DOHH2 (cell line): ENCODE results near the gene NOSIP.
"Not testable (repeated sequence)": the region's sequence is repeated elsewhere in the genome, so short reads cannot be mapped to it uniquely, and the experiment has no call there.

Experiments
- H3F3A ChIP-seq: fragments of 200-600 bp; sonication (generic), shearing (Covaris generic); 2 replicates; pipeline ENCODE4 v1.6.0; 2016; ENCODE audit warnings: antibody characterized with exemption, mild to moderate bottlenecking; ENCODE audit not compliant: control insufficient read depth, insufficient read depth
- H3K27ac ChIP-seq: fragments of 200-600 bp; sonication (generic); 2 replicates; pipeline ENCODE4 v1.5.1; 2014; ENCODE audit warnings: low read depth, mild to moderate bottlenecking, low read length, moderate library complexity
- H3K27me3 ChIP-seq: fragments of 200-600 bp; sonication (generic); 2 replicates; pipeline ENCODE4 v1.6.1; 2014; ENCODE audit warnings: mild to moderate bottlenecking, low read length, mixed read lengths; ENCODE audit not compliant: control insufficient read depth
- H3K36me3 ChIP-seq: fragments of 200-600 bp; sonication (generic); 2 replicates; pipeline ENCODE4 v1.6.1; 2014; ENCODE audit warnings: mild to moderate bottlenecking, low read length, moderate library complexity, mixed read lengths; ENCODE audit not compliant: control insufficient read depth
- H3K4me1 ChIP-seq: fragments of 200-600 bp; sonication (generic); 2 replicates; pipeline ENCODE4 v1.6.1; 2014; ENCODE audit warnings: mild to moderate bottlenecking, low read length, mixed read lengths; ENCODE audit not compliant: control insufficient read depth
- H3K4me2 ChIP-seq: fragments of 200-600 bp; sonication (generic); 2 replicates; pipeline ENCODE4 v1.6.0; 2014; ENCODE audit warnings: mild to moderate bottlenecking, low read length, moderate library complexity
- H3K4me3 ChIP-seq: fragments of 200-600 bp; sonication (generic); 2 replicates; pipeline ENCODE4 v1.5.1; 2014; ENCODE audit warnings: mild to moderate bottlenecking, low read length, mixed read lengths
- H3K79me2 ChIP-seq: fragments of 200-600 bp; sonication (generic); 2 replicates; pipeline ENCODE4 v1.6.1; 2014; ENCODE audit warnings: mild to moderate bottlenecking, low read length, mixed read lengths; ENCODE audit not compliant: control insufficient read depth
- H3K9me2 ChIP-seq: fragments of 200-600 bp; sonication (generic); replicated peaks from 2 replicates; pipeline ENCODE4 v1.6.1; 2014; ENCODE audit warnings: mild to moderate bottlenecking, low read length, mixed read lengths; ENCODE audit not compliant: control insufficient read depth
- H3K9me3 ChIP-seq: fragments of 200-600 bp; sonication (generic); 2 replicates; pipeline ENCODE4 v1.6.1; 2014; ENCODE audit warnings: antibody characterized with exemption, low read length, mixed read lengths; ENCODE audit not compliant: control insufficient read depth, insufficient read depth
- H4K20me1 ChIP-seq: fragments of 200-600 bp; sonication (generic); 2 replicates; pipeline ENCODE4 v1.6.0; 2014; ENCODE audit warnings: low read depth, mild to moderate bottlenecking, antibody characterized with exemption, low read length, moderate library complexity; ENCODE audit not compliant: control insufficient read depth, insufficient read depth
- EZH2phosphoT487 ChIP-seq: fragments of 200-600 bp; sonication (generic); IDR thresholded peaks from 2 replicates; pipeline ENCODE4 v1.6.1; 2017; ENCODE audit warnings: borderline replicate concordance, mild to moderate bottlenecking, antibody characterized with exemption, low read length, moderate library complexity, mixed read lengths
- TF ChIP-seq, protein P1 (sequence below): fragments of 200-600 bp; sonication (generic); IDR thresholded peaks from one replicate; pipeline ENCODE4 v1.5.1; 2014; ENCODE audit warnings: antibody characterized with exemption, mild to moderate bottlenecking, low read depth, low read length; ENCODE audit not compliant: poor library complexity, severe bottlenecking

Gene NOSIP

DNA sequence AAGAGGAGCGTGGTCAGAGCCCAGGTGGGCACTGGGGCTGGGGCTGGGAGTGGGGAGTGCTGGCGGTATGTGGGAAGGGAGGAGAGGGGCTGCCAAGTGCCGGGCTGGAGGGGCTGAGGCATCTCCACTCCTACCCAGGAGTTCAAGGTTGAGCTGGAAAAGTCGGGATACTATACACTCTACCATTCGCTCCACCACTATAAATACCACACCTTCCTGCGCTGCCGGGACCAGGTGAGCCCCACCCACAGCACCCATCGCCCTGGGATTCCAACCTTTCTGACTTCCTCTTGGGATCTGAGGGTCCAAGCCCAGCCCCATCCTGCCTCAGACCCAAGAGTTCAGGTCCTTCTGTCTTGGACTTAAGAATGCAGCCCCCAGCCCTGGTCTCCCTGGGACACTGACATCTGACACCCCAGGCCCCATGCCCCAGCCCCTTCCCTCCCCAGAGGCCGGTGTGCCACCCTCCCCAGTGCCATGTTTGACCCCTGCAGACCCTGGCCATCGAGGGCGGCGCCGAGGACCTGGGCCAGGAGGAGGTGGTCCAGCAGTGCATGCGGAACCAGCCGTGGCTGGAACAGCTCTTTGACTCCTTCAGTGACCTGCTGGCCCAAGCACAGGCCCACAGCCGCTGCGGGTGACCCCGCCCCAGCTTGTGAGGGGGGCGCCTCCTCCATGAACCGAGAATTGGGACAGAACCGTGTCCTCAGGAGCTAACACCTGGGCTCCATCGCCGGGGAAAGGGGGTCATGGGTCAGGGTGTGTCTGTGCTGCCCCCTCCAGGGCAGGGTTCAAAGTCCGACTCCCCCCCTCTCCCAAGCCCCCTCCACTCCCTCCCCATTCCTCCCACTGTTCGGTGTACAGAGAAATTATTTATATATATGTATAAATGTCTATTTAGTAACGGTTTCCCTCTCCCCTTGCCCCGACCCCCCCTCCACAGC lies 44.9 kb upstream of the NOSIP start:
- peaks cover 29% of the 10 kb centered on the region for H3K36me3 ChIP-seq
- H3K9me2 ChIP-seq: no peaks in the 10 kb centered on the region
- H3K79me2 ChIP-seq: no peaks in the 10 kb centered on the region
- no peaks in the 10 kb centered on the region for H3F3A ChIP-seq
- H3K27ac ChIP-seq: no peak overlapping the region
- no peak overlapping the region for H3K4me2 ChIP-seq
- no peaks in the 10 kb centered on the region for H3K9me3 ChIP-seq
- H4K20me1 ChIP-seq: no peaks in the 10 kb centered on the region
- no peak overlapping the region for H3K4me3 ChIP-seq
- no peaks in the 10 kb centered on the region for H3K4me1 ChIP-seq
- TF ChIP-seq, protein P1, sequence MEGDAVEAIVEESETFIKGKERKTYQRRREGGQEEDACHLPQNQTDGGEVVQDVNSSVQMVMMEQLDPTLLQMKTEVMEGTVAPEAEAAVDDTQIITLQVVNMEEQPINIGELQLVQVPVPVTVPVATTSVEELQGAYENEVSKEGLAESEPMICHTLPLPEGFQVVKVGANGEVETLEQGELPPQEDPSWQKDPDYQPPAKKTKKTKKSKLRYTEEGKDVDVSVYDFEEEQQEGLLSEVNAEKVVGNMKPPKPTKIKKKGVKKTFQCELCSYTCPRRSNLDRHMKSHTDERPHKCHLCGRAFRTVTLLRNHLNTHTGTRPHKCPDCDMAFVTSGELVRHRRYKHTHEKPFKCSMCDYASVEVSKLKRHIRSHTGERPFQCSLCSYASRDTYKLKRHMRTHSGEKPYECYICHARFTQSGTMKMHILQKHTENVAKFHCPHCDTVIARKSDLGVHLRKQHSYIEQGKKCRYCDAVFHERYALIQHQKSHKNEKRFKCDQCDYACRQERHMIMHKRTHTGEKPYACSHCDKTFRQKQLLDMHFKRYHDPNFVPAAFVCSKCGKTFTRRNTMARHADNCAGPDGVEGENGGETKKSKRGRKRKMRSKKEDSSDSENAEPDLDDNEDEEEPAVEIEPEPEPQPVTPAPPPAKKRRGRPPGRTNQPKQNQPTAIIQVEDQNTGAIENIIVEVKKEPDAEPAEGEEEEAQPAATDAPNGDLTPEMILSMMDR: no peak
- TF ChIP-seq EZH2phosphoT487: no peak
- no peaks in the 10 kb centered on the region for H3K27me3 ChIP-seq

DNA sequence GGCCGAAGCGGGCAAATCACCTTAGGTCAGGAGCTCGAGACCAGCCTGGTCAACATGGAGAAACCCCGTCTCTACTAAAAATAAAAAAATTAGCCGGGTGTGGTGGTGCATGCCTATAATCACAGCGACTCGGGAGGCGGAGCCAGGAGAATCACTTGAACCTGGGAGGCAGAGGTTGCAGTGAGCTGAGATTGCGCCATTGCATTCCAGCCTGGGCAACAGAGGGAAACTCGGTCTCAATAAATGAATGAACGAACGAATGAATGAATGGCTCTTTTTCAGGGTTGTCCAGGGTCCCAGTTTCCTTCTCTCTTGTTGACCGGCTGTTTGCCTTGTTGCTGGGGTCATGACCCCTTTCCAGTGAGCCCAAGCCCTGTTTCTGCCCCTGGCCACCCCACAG lies 37.5 kb upstream of the NOSIP start:
- H4K20me1 ChIP-seq: not testable (repeated sequence)
- H3K36me3 ChIP-seq: peaks cover 63% of the 10 kb centered on the region

DNA sequence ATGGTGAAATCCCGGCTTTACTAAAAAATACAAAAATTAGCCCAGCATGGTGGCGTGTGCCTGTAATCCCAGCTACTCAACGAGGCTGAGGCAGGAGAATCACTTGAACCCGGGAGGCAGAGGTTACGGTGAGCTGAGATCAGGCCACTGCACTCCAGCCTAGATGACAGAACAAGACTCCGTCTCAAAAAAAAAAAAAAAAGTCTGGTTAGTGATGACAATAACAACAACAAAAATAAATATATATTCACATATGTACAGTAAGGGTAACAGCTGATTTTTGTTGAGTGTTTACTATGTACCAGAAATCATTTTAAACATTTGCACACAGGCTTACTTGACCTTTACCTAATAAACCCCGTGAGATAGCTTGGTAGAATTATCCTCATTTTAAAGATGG lies 36.6 kb upstream of the NOSIP start:
- Histone ChIP-seq H3K27me3 (no peaks in the 10 kb centered on the region), H3K79me2 (peaks cover 15% of the 10 kb centered on the region), H3K9me3 (no peaks in the 10 kb centered on the region), H3F3A (0 out of 2 replicates have a peak, but pooled peaks cover 5% of the 10 kb centered on the region), H3K36me3 (peaks cover 61% of the 10 kb centered on the region), H3K27ac (no peak overlapping the region), H3K4me2 (no peak overlapping the region), H3K9me2 (no peaks in the 10 kb centered on the region), H3K4me3 (no peak overlapping the region), H3K4me1 (no peaks in the 10 kb centered on the region), H4K20me1 (peaks cover 4% of the 10 kb centered on the region; the same call in 1 of the 2 replicates)
- TF ChIP-seq EZH2phosphoT487: no peak
- TF ChIP-seq, protein P1: no peak

More for the DNA sequence above, 37.5 kb upstream of the NOSIP start:
- H3F3A ChIP-seq, H3K9me3 ChIP-seq, H3K9me2 ChIP-seq, H3K79me2 ChIP-seq, H3K27ac ChIP-seq, H3K27me3 ChIP-seq, H3K4me2 ChIP-seq, H3K4me3 ChIP-seq, H3K4me1 ChIP-seq: not testable (repeated sequence)

DNA sequence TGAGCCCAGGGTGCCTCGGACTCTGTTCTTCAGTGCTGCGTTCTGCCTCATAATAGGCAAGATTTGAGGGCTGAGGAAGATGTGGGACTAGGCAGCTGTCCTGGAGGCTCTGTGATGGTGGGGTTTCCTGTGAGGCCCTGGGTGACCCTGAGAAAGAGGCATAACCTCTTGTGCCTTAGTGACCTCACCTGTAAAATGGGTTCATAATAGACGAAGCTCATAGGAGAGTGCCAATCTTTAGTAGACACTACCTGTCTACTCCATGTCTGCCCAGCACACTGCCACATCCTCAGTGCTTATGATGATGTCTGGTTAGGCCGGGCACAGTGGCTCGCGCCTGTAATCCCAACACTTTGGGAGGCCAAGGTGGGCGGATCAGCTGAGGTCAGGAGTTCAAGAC lies 36.2 kb upstream of the NOSIP start:
- no peak overlapping the region for H3K4me3 ChIP-seq
- no peak overlapping the region for H3K27ac ChIP-seq
- H3K9me2 ChIP-seq: no peaks in the 10 kb centered on the region
- TF ChIP-seq EZH2phosphoT487: no peak
- TF ChIP-seq, protein P1: no peak
- 0 out of 2 replicates have a peak, but pooled peaks cover 5% of the 10 kb centered on the region for H3F3A ChIP-seq
- peaks cover 15% of the 10 kb centered on the region for H3K79me2 ChIP-seq
- peaks cover 57% of the 10 kb centered on the region for H3K36me3 ChIP-seq
- no peaks in the 10 kb centered on the region for H3K27me3 ChIP-seq
- peaks cover 4% of the 10 kb centered on the region; the same call in 1 of the 2 replicates for H4K20me1 ChIP-seq
- H3K4me2 ChIP-seq: no peak overlapping the region
- H3K4me1 ChIP-seq: no peaks in the 10 kb centered on the region
- no peaks in the 10 kb centered on the region for H3K9me3 ChIP-seq
